HepG2 (cell line): ENCODE measurements around the gene JUND. TPM values are rescaled to one million over a fixed set of nuclear protein-coding genes. Genes with fewer than 3 reads are reported as not detected.

Experiments
- CBX5 ChIP-seq: sonication (generic); formaldehyde crosslinking; IDR thresholded peaks from 2 replicates; pipeline ENCODE4 v1.4.0; 2020; ENCODE audit warnings: missing genetic modification reagents, borderline replicate concordance
- FUBP1 ChIP-seq: sonication (generic); formaldehyde crosslinking; IDR thresholded peaks from 2 replicates; pipeline ENCODE4 v1.5.1; 2020; ENCODE audit warnings: missing genetic modification reagents, mild to moderate bottlenecking, borderline replicate concordance
- IKZF1 ChIP-seq: fragments of 450-650 bp; IDR thresholded peaks from 2 replicates; pipeline ENCODE4 v1.7.1; 2016
- KLF12 ChIP-seq: sonication (generic); formaldehyde crosslinking; IDR thresholded peaks from 2 replicates; pipeline ENCODE4 v1.4.0; 2020; ENCODE audit warnings: missing genetic modification reagents, borderline replicate concordance
- MEIS2 ChIP-seq: sonication (generic); formaldehyde crosslinking; IDR thresholded peaks from 2 replicates; pipeline ENCODE4 v1.9.0; 2021; ENCODE audit warnings: mild to moderate bottlenecking, missing genetic modification reagents
- NCOR1 ChIP-seq: fragments of 200-600 bp; sonication (generic); IDR thresholded peaks from 2 replicates; pipeline ENCODE4 v1.7.0; 2017; ENCODE audit warnings: antibody characterized with exemption, low read length, borderline replicate concordance
- NFYC ChIP-seq: IDR thresholded peaks from 2 replicates; pipeline ENCODE4 v1.6.1; 2016; ENCODE audit warnings: missing genetic modification reagents, missing compliant biosample characterization
- POGZ ChIP-seq: sonication (generic); formaldehyde crosslinking; IDR thresholded peaks from 2 replicates; pipeline ENCODE4 v1.4.0; 2020; ENCODE audit warnings: mild to moderate bottlenecking, missing genetic modification reagents
- RARA ChIP-seq: IDR thresholded peaks from 2 replicates; pipeline ENCODE4 v1.6.1; 2016; ENCODE audit warnings: missing genetic modification reagents, missing compliant biosample characterization
- RBFOX2 ChIP-seq: fragments of 200-400 bp; formaldehyde crosslinking; IDR thresholded peaks from 2 replicates; pipeline ENCODE4 v1.6.1; 2017; ENCODE audit warnings: low read depth, mild to moderate bottlenecking, low read length
- REXO4 ChIP-seq: sonication (generic); formaldehyde crosslinking; IDR thresholded peaks from 2 replicates; pipeline ENCODE4 v1.8.0; 2022; ENCODE audit warnings: missing genetic modification reagents, mild to moderate bottlenecking, borderline replicate concordance
- U2AF1 ChIP-seq: fragments of 200-400 bp; formaldehyde crosslinking; optimal IDR thresholded peaks from 2 replicates; pipeline ENCODE3; 2017; ENCODE audit warnings: mild to moderate bottlenecking, low read depth, low read length
- YEATS2 ChIP-seq: sonication (generic); formaldehyde crosslinking; IDR thresholded peaks from 2 replicates; pipeline ENCODE4 v1.4.0; 2020; ENCODE audit warnings: missing genetic modification reagents, borderline replicate concordance
- ZBTB3 ChIP-seq: sonication (generic); formaldehyde crosslinking; IDR thresholded peaks from 2 replicates; pipeline ENCODE4 v1.4.0; 2020; ENCODE audit warnings: low read depth, mild to moderate bottlenecking, moderate library complexity, missing genetic modification reagents, borderline replicate concordance
- ZBTB8A ChIP-seq: sonication (generic); formaldehyde crosslinking; IDR thresholded peaks from 2 replicates; pipeline ENCODE4 v1.4.0; 2020; ENCODE audit warnings: mild to moderate bottlenecking, low read depth, missing genetic modification reagents, borderline replicate concordance
- ZNF207 ChIP-seq: fragments of 450-650 bp; IDR thresholded peaks from 2 replicates; pipeline ENCODE4 v1.6.1; 2016; ENCODE audit warnings: antibody characterized with exemption, borderline replicate concordance
- ZNF318 ChIP-seq: sonication (generic); formaldehyde crosslinking; IDR thresholded peaks from 2 replicates; pipeline ENCODE4 v1.4.0; 2020; ENCODE audit warnings: mild to moderate bottlenecking, missing genetic modification reagents
- ZNF569 ChIP-seq: sonication (generic); formaldehyde crosslinking; IDR thresholded peaks from 2 replicates; pipeline ENCODE4 v1.5.0; 2020; ENCODE audit warnings: mild to moderate bottlenecking, missing genetic modification reagents, moderate library complexity, borderline replicate concordance
- ZNF572 ChIP-seq: sonication (generic); formaldehyde crosslinking; IDR thresholded peaks from 2 replicates; pipeline ENCODE4 v1.5.1; 2020; ENCODE audit warnings: mild to moderate bottlenecking, missing genetic modification reagents
- ZNF576 ChIP-seq: sonication (generic); formaldehyde crosslinking; IDR thresholded peaks from 2 replicates; pipeline ENCODE4 v1.4.0; 2020; ENCODE audit warnings: mild to moderate bottlenecking, missing genetic modification reagents
- polyA plus RNA-seq, 8 experiments: library from polyadenylated mRNA; depleted of rRNA in 3 of 8; stranded (reverse) in 7 of 8; unstranded in 1 of 8; fragments of >200 nt; fragmentation: Illumina TruSeq in 4 of 8; extraction: Trizol in 4 of 8; gene quantifications; 2 replicates each; pipeline versions ENCODE4 v1.2.1 to v1.2.3, GENCODE V29; 2011 to 2016; ENCODE audit warnings: low read depth in 4 of 8, missing spikeins in 1 of 8, mixed read lengths in 1 of 8; ENCODE audit not compliant: insufficient read depth in 1 of 8
- total RNA-seq, 5 experiments: library from RNA; depleted of rRNA; stranded (reverse); fragments of >200 nt; fragmentation: Illumina TruSeq; extraction: Trizol; gene quantifications; 2 replicates each; pipeline ENCODE4 v1.2.3, GENCODE V29; 2016; ENCODE audit warnings: low read depth in 1 of 5

Gene JUND
- total and polyA plus RNA-seq, 2 of the 13 experiments (the other 11 are each of a cell fraction or from before 2014, with no cell fraction given), result 41.2 to 59.8 TPM

GRCh38 chr19:18233224-18233825 is 48.1 kb downstream of the JUND start (continued):
- TF ChIP-seq MEIS2 (CRISPR knock-in tag) (peak; percentile 95), ZNF572 (CRISPR knock-in tag) (no peak), ZBTB8A (CRISPR knock-in tag) (no peak), ZNF569 (no peak), NCOR1 (no peak), FUBP1 (no peak), RBFOX2 (no peak), REXO4 (CRISPR knock-in tag) (no peak), IKZF1 (no peak), ZBTB3 (CRISPR knock-in tag) (peak; percentile 72; the same call in 1 of the 2 replicates), YEATS2 (CRISPR knock-in tag) (peak; percentile 67; the same call in 1 of the 2 replicates), U2AF1 (no peak), POGZ (CRISPR knock-in tag) (no peak), RARA (CRISPR knock-in tag) (peak; percentile 71), ZNF576 (CRISPR knock-in tag) (0 out of 2 replicates have a peak, but pooled peaks have one; percentile 14), KLF12 (peak; percentile 94), ZNF207 (no peak), ZNF318 (CRISPR knock-in tag) (no peak), NFYC (no peak), CBX5 (CRISPR knock-in tag) (no peak; the same call in 1 of the 2 replicates)
